ENCODE data around the gene RASGEF1C.

RASGEF1C gene

GRCh38 chr5:180082633-180083420, 126.2 kb downstream of the RASGEF1C start:
- no peak for DNase-seq (ENCODE audit: low read depth in 2 of 2)

- no peak for DNase-seq (ENCODE audit: low read depth in 2 of 2)
Measured at GRCh38 chr5:180081481-180081880, 127.5 kb downstream of the RASGEF1C start.

- DNase-seq (ENCODE audit: low read depth in 2 of 2) = peak in 1 of 2 donors; percentile 40
Measured at GRCh38 chr5:180080486-180081280, 128.3 kb downstream of the RASGEF1C start.

GRCh38 chr5:180079702-180080466, 129.1 kb downstream of the RASGEF1C start:
- DNase-seq (ENCODE audit: low read depth in 2 of 2) = no peak

GRCh38 chr5:180078348-180078747, 130.7 kb downstream of the RASGEF1C start:
- no peak for DNase-seq (ENCODE audit: low read depth in 2 of 2)

- no peak for DNase-seq (ENCODE audit: low read depth in 2 of 2)
Measured at GRCh38 chr5:180077594-180078284, 131.3 kb downstream of the RASGEF1C start.

- no peak for DNase-seq (ENCODE audit: low read depth in 2 of 2)
Measured at GRCh38 chr5:180075703-180076102, 133.3 kb downstream of the RASGEF1C start.

GRCh38 chr5:180074462-180074861, 134.5 kb downstream of the RASGEF1C start:
- no peak for DNase-seq (ENCODE audit: low read depth in 2 of 2)

- DNase-seq (ENCODE audit: low read depth in 2 of 2) = no peak
Measured at GRCh38 chr5:180072556-180072955, 136.5 kb downstream of the RASGEF1C start.

- no peak for DNase-seq (ENCODE audit: low read depth in 2 of 2)
Measured at GRCh38 chr5:180072256-180072548, 136.8 kb downstream of the RASGEF1C start.

- peak; percentile 77 to 82 for DNase-seq (ENCODE audit: low read depth in 2 of 2)
Measured at GRCh38 chr5:180071531-180072255, 137.3 kb downstream of the RASGEF1C start, which contains the start of gene RNF130. TSS of gene RNF130 (minus strand) at chr5:180071759. CDS start at chr5:180071702, 57 bp downstream.

- no peak for DNase-seq (ENCODE audit: low read depth in 2 of 2)
Measured at GRCh38 chr5:180070756-180071530, 138.1 kb downstream of the RASGEF1C start.

- DNase-seq (ENCODE audit: low read depth in 2 of 2) = no peak
Measured at GRCh38 chr5:180069589-180070247, 139.3 kb downstream of the RASGEF1C start.

- DNase-seq (ENCODE audit: low read depth in 2 of 2) = no peak
Measured at GRCh38 chr5:180068519-180069090, 140.4 kb downstream of the RASGEF1C start.

GRCh38 chr5:180067986-180068385, 141.0 kb downstream of the RASGEF1C start:
- no peak for DNase-seq (ENCODE audit: low read depth in 2 of 2)

GRCh38 chr5:180060192-180060591, 148.8 kb downstream of the RASGEF1C start:
- DNase-seq (ENCODE audit: low read depth in 2 of 2) = no peak

GRCh38 chr5:180059326-180059725, 149.7 kb downstream of the RASGEF1C start:
- DNase-seq (ENCODE audit: low read depth in 2 of 2) = no peak

- DNase-seq (ENCODE audit: low read depth in 2 of 2) = no peak
Measured at GRCh38 chr5:180056153-180056552, 152.9 kb downstream of the RASGEF1C start.

GRCh38 chr5:180054226-180054625, 154.8 kb downstream of the RASGEF1C start:
- no peak for DNase-seq (ENCODE audit: low read depth in 2 of 2)

All from stimulated activated CD4-positive, alpha-beta T cell treated with anti-CD3 and anti-CD28 coated beads, Interleukin-15, amount 100 ng/mL, for 48 hours (primary cell).